ENCODE measurements around the gene POMGNT2. TPM values are rescaled to one million over a fixed set of nuclear protein-coding genes. Genes with fewer than 3 reads are reported as not detected.
A peak's percentile ranks its signal among the peaks of the same experiment; 100 is the strongest.
"Not testable (repeated sequence)": the region's sequence is repeated elsewhere in the genome, so short reads cannot be mapped to it uniquely, and the experiment has no call there.

POMGNT2 gene
- total RNA-seq, 4 donors from 2014 or later: 22.4 to 39.6 (median 31.1) TPM

GRCh38 chr3:43074482-43074881, 31.4 kb downstream of the POMGNT2 start:
- H3K4me1 ChIP-seq: no peaks in the 10 kb centered on the region
- peaks cover under 1 to 8% (median 6%) of the 10 kb centered on the region in 4 donors for H3K36me3 ChIP-seq
- intact Hi-C loops (cut with DNase I): no loop called here
- H3K9me3 ChIP-seq: no peaks in the 10 kb centered on the region
- DNase-seq (ENCODE audit: extremely low spot score): no peak
- H3K27me3 ChIP-seq: no peaks in the 10 kb centered on the region
- TF ChIP-seq EP300 (IDR thresholded peaks at IDR 0.05) (no peak), POLR2AphosphoS5 (IDR thresholded peaks at IDR 0.05) (no peak), POLR2A (IDR thresholded peaks at IDR 0.05; ENCODE audit: low read depth) (no peak)
- TF ChIP-seq, protein P1, sequence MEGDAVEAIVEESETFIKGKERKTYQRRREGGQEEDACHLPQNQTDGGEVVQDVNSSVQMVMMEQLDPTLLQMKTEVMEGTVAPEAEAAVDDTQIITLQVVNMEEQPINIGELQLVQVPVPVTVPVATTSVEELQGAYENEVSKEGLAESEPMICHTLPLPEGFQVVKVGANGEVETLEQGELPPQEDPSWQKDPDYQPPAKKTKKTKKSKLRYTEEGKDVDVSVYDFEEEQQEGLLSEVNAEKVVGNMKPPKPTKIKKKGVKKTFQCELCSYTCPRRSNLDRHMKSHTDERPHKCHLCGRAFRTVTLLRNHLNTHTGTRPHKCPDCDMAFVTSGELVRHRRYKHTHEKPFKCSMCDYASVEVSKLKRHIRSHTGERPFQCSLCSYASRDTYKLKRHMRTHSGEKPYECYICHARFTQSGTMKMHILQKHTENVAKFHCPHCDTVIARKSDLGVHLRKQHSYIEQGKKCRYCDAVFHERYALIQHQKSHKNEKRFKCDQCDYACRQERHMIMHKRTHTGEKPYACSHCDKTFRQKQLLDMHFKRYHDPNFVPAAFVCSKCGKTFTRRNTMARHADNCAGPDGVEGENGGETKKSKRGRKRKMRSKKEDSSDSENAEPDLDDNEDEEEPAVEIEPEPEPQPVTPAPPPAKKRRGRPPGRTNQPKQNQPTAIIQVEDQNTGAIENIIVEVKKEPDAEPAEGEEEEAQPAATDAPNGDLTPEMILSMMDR (IDR thresholded peaks at IDR 0.05): no peak
- H3K4me3 ChIP-seq: no peak overlapping the region
- WGBS: 79% methylated on average over 4 of the region's 4 CpGs
- H3K27ac ChIP-seq (replicated peaks in 1 of 4): no peak overlapping the region

- H3K4me1 ChIP-seq: no peaks in the 10 kb centered on the region
- no peaks in the 10 kb centered on the region for H3K27me3 ChIP-seq
- peaks cover 0 to 5% (median under 1%) of the 10 kb centered on the region in 4 donors for H3K36me3 ChIP-seq
- H3K9me3 ChIP-seq: no peaks in the 10 kb centered on the region
- intact Hi-C loops (cut with DNase I): no loop called here
- DNase-seq (ENCODE audit: extremely low spot score): no peak
- no peak overlapping the region for H3K4me3 ChIP-seq
- no peak overlapping the region for H3K27ac ChIP-seq (replicated peaks in 1 of 4)
- no peak for TF ChIP-seq POLR2AphosphoS5 (IDR thresholded peaks at IDR 0.05)
- 86% methylated on average over 5 of the region's 5 CpGs for WGBS
These were observed 32.1 kb downstream of the POMGNT2 start for GRCh38 chr3:43073836-43074220.

- H3K27me3 ChIP-seq: no peaks in the 10 kb centered on the region
- no peak for DNase-seq (ENCODE audit: extremely low spot score)
- peaks cover 0 to 5% (median 0%) of the 10 kb centered on the region in 4 donors for H3K36me3 ChIP-seq
- no peak overlapping the region for H3K4me3 ChIP-seq
- no peaks in the 10 kb centered on the region for H3K4me1 ChIP-seq
- TF ChIP-seq, protein P1 (IDR thresholded peaks at IDR 0.05): no peak
- no peak for TF ChIP-seq POLR2AphosphoS5 (IDR thresholded peaks at IDR 0.05)
- TF ChIP-seq EP300 (IDR thresholded peaks at IDR 0.05): no peak
- TF ChIP-seq POLR2A (IDR thresholded peaks at IDR 0.05; ENCODE audit: low read depth): no peak
- H3K9me3 ChIP-seq: no peaks in the 10 kb centered on the region
- H3K27ac ChIP-seq (replicated peaks in 1 of 4): no peak overlapping the region
- WGBS: 77% methylated on average over 7 of the region's 7 CpGs
- intact Hi-C loops (cut with DNase I): no loop called here
These were observed 32.6 kb downstream of the POMGNT2 start for GRCh38 chr3:43073116-43073835.

DNA sequence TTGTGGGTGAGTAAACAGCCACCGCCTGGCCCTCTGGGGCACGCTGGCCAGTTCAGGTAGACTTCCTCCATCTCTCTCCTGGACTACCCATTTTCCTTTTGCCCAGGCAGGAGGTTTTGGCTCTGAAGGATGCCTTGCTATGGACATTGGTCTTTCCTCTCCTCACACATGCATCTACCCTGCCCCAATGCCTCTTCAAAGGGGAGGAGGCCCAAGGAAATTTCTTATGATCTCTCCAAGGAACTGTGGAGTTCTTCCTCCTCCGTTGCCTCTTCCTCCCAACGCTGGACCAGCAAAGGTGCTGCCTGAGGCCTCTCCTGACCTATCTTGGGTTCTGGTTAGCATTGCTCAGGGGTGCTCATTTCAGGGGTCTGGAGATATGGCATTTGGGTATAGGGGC, 33.5 kb downstream of the POMGNT2 start:
- Histone ChIP-seq H3K9me3 (no peaks in the 10 kb centered on the region), H3K36me3 (no peaks in the 10 kb centered on the region), H3K4me1 (no peaks in the 10 kb centered on the region), H3K4me3 (no peak overlapping the region), H3K27ac (replicated peaks in 1 of 4) (no peak overlapping the region), H3K27me3 (no peaks in the 10 kb centered on the region)
- 89% methylated on average over 4 of the region's 4 CpGs for WGBS
- intact Hi-C loops (cut with DNase I): no loop called here
- no peak for DNase-seq (ENCODE audit: extremely low spot score)
- no peak for TF ChIP-seq POLR2AphosphoS5 (IDR thresholded peaks at IDR 0.05)
- TF ChIP-seq EP300 (IDR thresholded peaks at IDR 0.05): no peak
- no peak for TF ChIP-seq POLR2A (IDR thresholded peaks at IDR 0.05; ENCODE audit: low read depth)
- TF ChIP-seq, protein P1 (IDR thresholded peaks at IDR 0.05): no peak

- H3K9me3 ChIP-seq: no peaks in the 10 kb centered on the region
- no peaks in the 10 kb centered on the region for H3K36me3 ChIP-seq
- no peaks in the 10 kb centered on the region for H3K27me3 ChIP-seq
- no peak overlapping the region for H3K4me3 ChIP-seq
- WGBS: 70% methylated on average over 4 of the region's 7 CpGs
- no peak for DNase-seq (ENCODE audit: extremely low spot score)
- H3K27ac ChIP-seq (replicated peaks in 1 of 4): no peak overlapping the region
- no peaks in the 10 kb centered on the region for H3K4me1 ChIP-seq
- TF ChIP-seq, protein P1 (IDR thresholded peaks at IDR 0.05): peak in 2 of 3 experiments; percentile 22 to 45
- TF ChIP-seq POLR2A (IDR thresholded peaks at IDR 0.05; ENCODE audit: low read depth) (no peak), EP300 (IDR thresholded peaks at IDR 0.05) (no peak), POLR2AphosphoS5 (IDR thresholded peaks at IDR 0.05) (no peak)
- intact Hi-C loops (cut with DNase I): no loop called here
These were observed 34.5 kb downstream of the POMGNT2 start for GRCh38 chr3:43071313-43071893.

- H3K36me3 ChIP-seq; DNase-seq (ENCODE audit: extremely low spot score); H3K4me3 ChIP-seq; H3K9me3 ChIP-seq; H3K27ac ChIP-seq (replicated peaks in 1 of 4); intact Hi-C loops (cut with DNase I); H3K4me1 ChIP-seq; H3K27me3 ChIP-seq: not testable (repeated sequence)
- WGBS: 88% methylated on average over 5 of the region's 5 CpGs
These were observed 35.2 kb downstream of the POMGNT2 start for GRCh38 chr3:43070670-43071069.

All from esophagus muscularis mucosa (tissue), 4 donors.